A549 treated with ZK216348 at 1 μM for 4 hours (cell line): ENCODE results near the gene KIF26B. TPM values are rescaled to one million over a fixed set of nuclear protein-coding genes. Genes with fewer than 3 reads are reported as not detected.

Experiments
- total RNA-seq: library from RNA; stranded (reverse); fragments of 200-300 nt; extraction: Qiagen RNA extraction; gene quantifications from 5 replicates; pipeline ENCODE4 v1.2.3, GENCODE V29; 2022; ENCODE audit warnings: low read depth

The KIF26B gene
- total RNA-seq = 0.04 to 0.09 TPM (median 0.05 TPM) in 5 replicates

GRCh38 chr1:245154429-245155271 lies at the start of gene KIF26B:
TSS of gene KIF26B (plus strand) at chr1:245154985. CDS start at chr1:245155425, 440 bp downstream.

